Measurements from ENCODE around the gene RTP3.

The RTP3 gene

GRCh38 chr3:46549408-46549904 is 51.7 kb downstream of the RTP3 start:
- TF ChIP-seq, protein P1, sequence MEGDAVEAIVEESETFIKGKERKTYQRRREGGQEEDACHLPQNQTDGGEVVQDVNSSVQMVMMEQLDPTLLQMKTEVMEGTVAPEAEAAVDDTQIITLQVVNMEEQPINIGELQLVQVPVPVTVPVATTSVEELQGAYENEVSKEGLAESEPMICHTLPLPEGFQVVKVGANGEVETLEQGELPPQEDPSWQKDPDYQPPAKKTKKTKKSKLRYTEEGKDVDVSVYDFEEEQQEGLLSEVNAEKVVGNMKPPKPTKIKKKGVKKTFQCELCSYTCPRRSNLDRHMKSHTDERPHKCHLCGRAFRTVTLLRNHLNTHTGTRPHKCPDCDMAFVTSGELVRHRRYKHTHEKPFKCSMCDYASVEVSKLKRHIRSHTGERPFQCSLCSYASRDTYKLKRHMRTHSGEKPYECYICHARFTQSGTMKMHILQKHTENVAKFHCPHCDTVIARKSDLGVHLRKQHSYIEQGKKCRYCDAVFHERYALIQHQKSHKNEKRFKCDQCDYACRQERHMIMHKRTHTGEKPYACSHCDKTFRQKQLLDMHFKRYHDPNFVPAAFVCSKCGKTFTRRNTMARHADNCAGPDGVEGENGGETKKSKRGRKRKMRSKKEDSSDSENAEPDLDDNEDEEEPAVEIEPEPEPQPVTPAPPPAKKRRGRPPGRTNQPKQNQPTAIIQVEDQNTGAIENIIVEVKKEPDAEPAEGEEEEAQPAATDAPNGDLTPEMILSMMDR (IDR thresholded peaks at IDR 0.05; ENCODE audit: low read depth, low read length) = no peak
- no peak for DNase-seq (ENCODE audit: extremely low read depth, low read depth)

DNA sequence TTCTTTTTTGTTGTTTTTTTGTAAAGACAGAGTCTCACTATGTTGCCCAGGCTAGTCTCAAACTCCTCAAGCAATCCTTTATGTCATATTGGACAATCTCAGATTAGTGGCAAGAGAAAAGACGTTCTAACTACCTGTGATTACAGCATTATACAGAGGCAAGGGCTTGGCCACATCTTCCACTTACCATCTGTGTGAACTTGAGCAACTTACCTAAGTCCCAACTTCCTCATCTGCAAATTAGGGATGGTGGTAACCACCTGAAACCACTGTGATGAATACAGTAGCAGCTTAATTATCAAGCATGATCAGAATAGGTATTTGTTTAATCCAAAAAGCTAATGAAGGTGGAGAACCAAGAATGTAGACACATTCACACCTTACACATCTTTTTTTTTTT is 52.2 kb downstream of the RTP3 start:
- DNase-seq (ENCODE audit: extremely low read depth, low read depth) = no peak
- TF ChIP-seq, protein P1 (IDR thresholded peaks at IDR 0.05; ENCODE audit: low read depth, low read length) = no peak
